ENCODE results near the gene UGDH. TPM values are rescaled to one million over a fixed set of nuclear protein-coding genes. Genes with fewer than 3 reads are reported as not detected.

UGDH gene
- total RNA-seq, 1 donor from 2014 or later, result 76.2 TPM

GRCh38 chr4:39497909-39498726, 29.1 kb downstream of the UGDH start:
- Mint-ChIP-seq H3K27me3 (ENCODE audit: low read depth) (no peaks in the 10 kb centered on the region), H3K36me3 (peaks cover 19% of the 10 kb centered on the region), H3K9me3 (no peaks in the 10 kb centered on the region), H3K27ac (no peak overlapping the region), H3K4me1 (no peaks in the 10 kb centered on the region), H3K4me3 (no peak overlapping the region)
- no peak for TF ChIP-seq CTCF (IDR thresholded peaks at IDR 0.05; ENCODE audit: unreplicated experiment)
- DNase-seq (ENCODE audit: low spot score in 2 of 2, unreplicated experiment in 2 of 2), result no peak

GRCh38 chr4:39495446-39496213, 31.6 kb downstream of the UGDH start:
- no peaks in the 10 kb centered on the region for H3K4me1 Mint-ChIP-seq
- no peak overlapping the region for H3K27ac Mint-ChIP-seq
- H3K36me3 Mint-ChIP-seq, result peaks cover 8% of the 10 kb centered on the region
- no peak for DNase-seq (ENCODE audit: low spot score in 2 of 2, unreplicated experiment in 2 of 2)
- H3K27me3 Mint-ChIP-seq (ENCODE audit: low read depth), result no peaks in the 10 kb centered on the region
- H3K9me3 Mint-ChIP-seq, result no peaks in the 10 kb centered on the region
- no peak overlapping the region for H3K4me3 Mint-ChIP-seq
- no peak for TF ChIP-seq CTCF (IDR thresholded peaks at IDR 0.05; ENCODE audit: unreplicated experiment)

- H3K27me3 Mint-ChIP-seq (ENCODE audit: low read depth), result no peaks in the 10 kb centered on the region
- no peak overlapping the region for H3K27ac Mint-ChIP-seq
- H3K4me3 Mint-ChIP-seq, result no peak overlapping the region
- no peaks in the 10 kb centered on the region for H3K4me1 Mint-ChIP-seq
- no peaks in the 10 kb centered on the region for H3K9me3 Mint-ChIP-seq
- no peak for TF ChIP-seq CTCF (IDR thresholded peaks at IDR 0.05; ENCODE audit: unreplicated experiment)
- no peak for DNase-seq (ENCODE audit: low spot score in 2 of 2, unreplicated experiment in 2 of 2)
- peaks cover 5% of the 10 kb centered on the region for H3K36me3 Mint-ChIP-seq
Measured at GRCh38 chr4:39494354-39494753, 32.9 kb downstream of the UGDH start.

GRCh38 chr4:39490322-39490721, 36.9 kb downstream of the UGDH start:
- H3K27ac Mint-ChIP-seq, result no peak overlapping the region
- H3K27me3 Mint-ChIP-seq (ENCODE audit: low read depth), result no peaks in the 10 kb centered on the region
- H3K36me3 Mint-ChIP-seq, result no peaks in the 10 kb centered on the region
- no peaks in the 10 kb centered on the region for H3K9me3 Mint-ChIP-seq
- TF ChIP-seq CTCF (IDR thresholded peaks at IDR 0.05; ENCODE audit: unreplicated experiment), result no peak
- no peak overlapping the region for H3K4me3 Mint-ChIP-seq
- no peak for DNase-seq (ENCODE audit: low spot score in 2 of 2, unreplicated experiment in 2 of 2)
- peaks cover 3% of the 10 kb centered on the region for H3K4me1 Mint-ChIP-seq

GRCh38 chr4:39486221-39486804, 40.9 kb downstream of the UGDH start:
- no peak overlapping the region for H3K4me3 Mint-ChIP-seq
- no peaks in the 10 kb centered on the region for H3K27me3 Mint-ChIP-seq (ENCODE audit: low read depth)
- H3K4me1 Mint-ChIP-seq, result peaks cover 3% of the 10 kb centered on the region
- peaks cover 7% of the 10 kb centered on the region for H3K9me3 Mint-ChIP-seq
- TF ChIP-seq CTCF (IDR thresholded peaks at IDR 0.05; ENCODE audit: unreplicated experiment), result no peak
- H3K27ac Mint-ChIP-seq, result no peak overlapping the region
- peaks cover 4% of the 10 kb centered on the region for H3K36me3 Mint-ChIP-seq
- DNase-seq (ENCODE audit: low spot score in 2 of 2, unreplicated experiment in 2 of 2), result no peak

All from mesothelial cell of epicardium (in vitro differentiated cells).